NCI-H187 (cell line): ENCODE results near the gene C17orf58.
"Not testable (repeated sequence)": the region's sequence is repeated elsewhere in the genome, so short reads cannot be mapped to it uniquely, and the experiment has no call there.

Experiments used
- DNase-seq, 2 experiments: peaks; one replicate each; lab custom pipeline; 2025; lab: John Stamatoyannopoulos, UW

C17orf58 gene

DNA sequence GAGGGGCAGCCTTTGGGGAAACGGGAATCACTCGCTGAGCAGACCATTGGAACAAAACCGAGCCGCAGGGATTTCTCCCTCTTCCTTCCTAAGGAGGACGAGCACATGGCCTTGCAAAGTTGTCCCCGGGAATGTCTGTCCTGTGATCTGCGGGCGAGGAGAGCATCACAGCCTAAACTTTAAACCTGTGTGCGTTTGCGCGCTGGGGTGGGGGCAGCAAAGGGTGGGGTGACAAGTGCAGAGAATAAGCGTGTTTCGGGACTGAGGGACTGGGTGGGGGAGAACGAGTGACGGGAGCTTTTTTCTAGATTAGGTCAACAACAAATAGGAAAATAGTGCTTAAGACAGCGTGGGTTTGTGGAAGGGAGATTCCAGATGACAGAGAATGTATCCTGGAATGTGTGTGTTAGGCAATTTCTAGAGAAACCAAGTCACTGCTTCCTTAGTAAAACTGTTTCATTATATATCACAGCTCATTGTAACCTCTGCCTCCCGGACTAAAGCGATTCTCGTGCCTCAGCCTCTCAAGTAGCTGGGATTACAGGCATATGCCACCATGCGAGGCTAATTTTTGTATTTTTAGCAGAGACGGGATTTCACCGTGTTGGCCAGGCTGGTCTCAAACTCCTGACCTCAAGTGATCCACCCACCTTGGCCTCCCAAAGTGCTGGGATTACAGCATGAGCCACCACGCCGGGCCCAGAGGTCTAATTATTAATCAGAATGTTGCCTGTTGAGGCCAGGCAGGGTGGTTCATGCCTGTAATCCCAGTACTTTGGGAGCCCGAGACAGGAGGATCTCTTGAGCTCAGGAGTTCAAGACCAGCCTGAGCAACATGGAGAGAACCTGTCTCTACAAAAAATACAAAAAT, at the start of gene C17orf58:
C17orf58 (minus strand) TSS at position 169 of the 871 bp plus-strand sequence. CDS start 271 bp downstream, outside the sequence.
- not testable (repeated sequence) for DNase-seq

DNA sequence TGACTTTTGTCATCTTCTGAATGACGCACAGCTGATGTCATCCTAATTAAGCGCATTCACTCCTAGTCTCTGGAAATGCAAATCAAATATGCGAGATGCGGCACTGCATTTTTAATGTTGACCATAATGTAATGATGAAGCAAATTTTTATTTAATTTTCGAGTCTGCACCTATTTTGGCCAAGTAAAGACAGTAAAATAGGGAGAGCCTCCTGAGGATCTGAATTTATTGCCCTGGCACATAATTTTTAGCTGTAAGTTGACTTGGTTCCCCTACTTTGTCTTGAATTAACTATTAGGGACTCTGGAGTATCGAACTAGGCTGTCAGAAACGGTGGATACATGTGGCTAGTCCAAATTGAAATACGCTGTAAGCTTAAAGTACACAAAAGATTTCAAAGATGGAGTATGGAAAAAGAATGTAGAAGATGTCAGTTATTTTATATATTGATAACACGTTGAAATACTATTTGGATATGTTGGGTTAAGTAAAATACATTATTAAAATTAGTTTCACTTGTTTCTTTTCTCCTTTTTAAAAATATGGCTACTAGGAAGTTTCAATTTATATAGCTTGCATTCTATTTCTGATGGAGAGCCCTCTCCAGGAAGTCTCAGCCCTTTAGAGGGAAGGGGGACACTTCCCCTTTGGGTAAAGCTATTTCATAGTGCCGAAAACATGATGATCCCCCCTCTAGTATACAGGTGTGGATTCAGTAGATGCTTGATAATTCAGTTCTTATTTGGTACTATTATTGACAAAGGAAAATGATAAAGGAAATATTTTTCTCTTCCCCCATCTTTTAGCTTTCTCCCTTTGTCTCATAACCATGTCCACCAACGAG, 40.3 kb upstream of the C17orf58 start:
- no peak for DNase-seq

DNA sequence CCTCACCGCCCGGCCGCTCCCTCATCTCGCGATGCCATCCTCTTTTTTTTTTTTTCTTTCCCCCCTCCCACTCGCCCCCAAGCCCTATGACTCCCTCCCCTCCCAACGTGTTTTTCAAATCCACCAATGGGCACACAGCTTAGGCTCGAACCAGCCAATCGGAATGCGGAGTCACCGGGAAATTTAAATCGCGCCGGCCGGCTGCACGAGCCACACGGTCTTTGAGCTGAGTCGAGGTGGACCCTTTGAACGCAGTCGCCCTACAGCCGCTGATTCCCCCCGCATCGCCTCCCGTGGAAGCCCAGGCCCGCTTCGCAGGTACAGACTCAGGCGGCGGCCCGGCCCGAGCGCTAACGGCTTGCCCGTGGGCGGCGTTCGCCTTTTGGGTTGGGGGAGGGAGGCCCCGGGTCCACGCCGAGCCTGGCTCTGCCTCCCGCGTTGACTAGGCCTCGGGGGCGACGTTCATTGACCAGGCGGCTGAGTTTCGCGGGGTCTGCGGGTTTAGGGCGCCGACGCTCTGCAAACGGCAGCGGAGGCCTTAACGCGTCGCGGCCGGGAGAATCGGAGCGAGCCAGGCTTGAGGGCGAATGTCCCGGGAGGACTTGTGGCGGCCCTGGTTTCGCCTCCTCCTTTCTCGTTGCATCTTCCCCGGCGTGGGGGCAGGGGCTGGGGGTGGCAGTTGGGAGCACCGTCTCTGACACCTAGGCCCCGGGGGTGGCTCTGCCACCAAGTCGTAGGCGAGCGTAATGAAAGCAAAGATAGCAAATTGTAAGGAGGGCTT, 39.4 kb upstream of the C17orf58 start, which contains the start of gene KPNA2:
KPNA2 (plus strand) TSS at position 213 of the 781 bp plus-strand sequence. CDS start 1,398 bp downstream, outside the sequence.
- DNase-seq: peak; percentile 93 to 98

DNA sequence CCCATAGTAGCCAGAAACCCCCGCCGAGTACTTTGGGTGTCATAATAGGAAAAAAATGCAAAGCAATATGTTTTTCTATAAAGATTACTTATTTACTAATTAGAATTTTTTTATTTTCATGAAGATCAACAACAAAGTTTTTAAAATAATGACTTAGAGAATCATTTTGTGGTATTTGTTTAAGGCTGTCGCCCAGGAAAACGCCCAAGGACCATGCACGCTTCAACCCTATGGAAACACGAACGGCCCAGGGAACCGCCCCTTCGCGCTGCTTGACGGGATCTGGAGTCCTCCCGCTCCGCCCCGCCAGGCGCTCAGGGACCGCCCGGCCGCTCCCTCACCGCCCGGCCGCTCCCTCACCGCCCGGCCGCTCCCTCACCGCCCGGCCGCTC, 38.9 kb upstream of the C17orf58 start:
- DNase-seq: peak; percentile 93 to 98

DNA sequence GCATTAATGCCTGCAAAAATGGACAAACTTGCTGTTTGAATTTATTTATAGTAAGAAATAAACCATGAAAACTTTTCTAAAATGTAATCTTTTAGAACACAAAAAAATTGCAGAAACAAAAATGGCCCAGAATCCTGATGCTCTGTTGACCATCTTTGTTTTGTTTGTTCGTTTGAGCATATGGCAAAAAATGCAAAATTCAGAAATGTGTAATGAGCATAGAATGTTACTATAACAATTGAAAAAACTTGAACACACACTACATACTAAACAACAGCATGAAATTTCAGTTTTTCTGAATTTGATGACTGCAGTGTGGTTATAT, 38.1 kb upstream of the C17orf58 start:
- DNase-seq: no peak

DNA sequence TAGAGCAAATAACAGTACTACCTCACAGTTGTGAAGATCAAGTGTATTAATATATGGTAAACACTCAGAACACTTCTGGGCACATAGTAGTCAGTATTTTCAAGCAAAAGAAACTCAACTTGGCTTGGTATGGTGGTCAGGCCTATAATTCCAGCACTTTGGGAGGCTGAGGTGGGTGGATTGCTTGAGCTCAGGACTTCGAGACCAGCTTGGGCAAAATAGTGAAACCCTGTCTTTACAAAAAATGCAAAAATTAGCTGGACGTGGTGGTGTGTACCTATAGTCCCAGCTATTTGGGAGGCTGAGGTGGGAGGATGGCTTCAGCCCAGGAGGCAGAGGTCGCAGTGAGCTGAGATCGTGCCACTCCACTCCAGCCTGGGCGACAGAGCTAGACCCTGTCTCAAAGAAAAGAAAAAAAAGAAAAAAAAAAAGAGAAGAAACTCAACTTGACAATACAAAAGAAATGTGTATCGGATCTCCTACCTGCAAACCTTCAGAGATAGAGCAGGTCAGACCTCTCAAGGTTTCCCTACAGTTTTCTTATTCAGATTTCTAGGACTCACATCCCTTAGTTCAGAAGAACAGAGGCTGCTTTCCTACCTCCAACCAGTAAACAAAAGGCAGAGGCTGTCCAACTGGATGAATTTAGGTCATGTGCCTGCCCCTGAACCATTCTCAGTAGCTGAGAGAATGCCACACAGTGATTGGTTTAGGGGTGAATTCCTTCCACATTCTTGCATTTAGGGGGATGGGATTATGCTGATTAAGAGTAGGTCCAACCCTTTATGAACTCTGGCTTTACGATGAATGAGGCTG, 37.6 kb upstream of the C17orf58 start:
- DNase-seq: no peak

DNA sequence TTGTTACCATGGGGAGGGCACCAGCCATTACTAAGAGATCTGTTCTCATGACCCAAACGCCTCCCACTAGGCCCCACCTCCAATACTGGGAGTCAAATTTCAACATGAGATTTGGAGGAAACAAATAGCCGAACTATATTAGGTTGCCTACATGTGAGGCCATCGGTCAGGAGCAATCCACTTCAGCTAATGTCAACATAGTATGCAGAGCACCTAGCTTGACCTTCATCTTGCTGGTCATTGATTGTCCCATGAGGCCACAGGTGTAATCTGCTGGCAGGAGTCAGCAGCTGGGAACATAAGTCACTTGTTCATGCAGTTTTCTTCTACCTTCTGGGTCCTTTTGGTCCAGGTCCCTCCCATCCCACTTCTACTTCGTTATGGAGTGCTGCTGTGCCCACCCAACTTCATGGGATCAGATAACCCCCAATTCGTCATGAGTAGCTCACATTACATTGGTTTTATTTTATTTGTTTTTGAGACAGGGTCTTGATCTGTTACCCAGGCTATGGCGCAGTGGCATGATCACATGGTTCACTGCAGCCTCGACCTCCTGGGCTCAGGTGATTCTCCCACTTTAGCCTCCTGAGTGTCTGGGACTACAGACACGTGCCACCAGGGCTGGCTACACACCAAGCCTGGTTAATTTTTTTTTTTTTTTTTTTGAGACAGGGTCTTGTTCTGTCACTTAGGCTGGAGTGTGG, 33.4 kb upstream of the C17orf58 start:
- DNase-seq: no peak

DNA sequence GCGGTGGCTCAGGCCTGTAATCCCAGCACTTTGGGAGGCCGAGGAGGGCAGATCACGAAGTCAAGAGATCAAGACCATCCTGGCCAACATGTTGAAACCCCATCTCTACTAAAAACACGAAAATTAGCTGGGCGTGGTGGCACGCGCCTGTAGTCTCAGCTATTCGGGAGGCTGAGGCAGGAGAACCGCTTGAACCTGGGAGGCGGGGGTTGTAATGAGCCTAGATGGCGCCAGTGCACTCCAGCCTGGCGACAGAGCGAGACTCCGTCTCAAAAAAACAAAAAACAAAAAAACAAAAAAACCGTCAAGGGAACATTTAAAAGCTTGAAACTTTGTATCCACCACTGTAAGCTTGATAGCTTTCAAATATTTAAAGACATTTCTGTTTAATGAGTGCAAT, 26.3 kb upstream of the C17orf58 start:
- not testable (repeated sequence) for DNase-seq

DNA sequence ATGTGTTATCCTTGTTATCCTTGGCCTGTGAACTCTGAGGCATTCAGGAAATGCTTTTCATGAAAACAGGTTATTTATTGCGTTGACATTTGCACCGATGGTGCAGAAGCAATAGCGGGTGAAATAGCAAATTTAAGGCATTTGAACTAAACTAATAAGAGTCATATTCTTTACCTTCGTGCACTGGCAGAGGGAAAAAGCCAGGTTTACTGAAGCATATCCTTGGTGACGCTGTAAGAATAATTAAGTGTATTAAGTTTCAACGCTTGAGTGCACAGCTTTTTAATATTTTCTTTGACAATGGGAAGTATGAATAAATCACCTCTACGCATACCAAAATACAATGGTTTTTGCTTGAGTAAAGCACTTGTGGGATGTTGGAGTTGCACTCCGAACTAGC, 25.7 kb upstream of the C17orf58 start:
- DNase-seq: no peak

DNA sequence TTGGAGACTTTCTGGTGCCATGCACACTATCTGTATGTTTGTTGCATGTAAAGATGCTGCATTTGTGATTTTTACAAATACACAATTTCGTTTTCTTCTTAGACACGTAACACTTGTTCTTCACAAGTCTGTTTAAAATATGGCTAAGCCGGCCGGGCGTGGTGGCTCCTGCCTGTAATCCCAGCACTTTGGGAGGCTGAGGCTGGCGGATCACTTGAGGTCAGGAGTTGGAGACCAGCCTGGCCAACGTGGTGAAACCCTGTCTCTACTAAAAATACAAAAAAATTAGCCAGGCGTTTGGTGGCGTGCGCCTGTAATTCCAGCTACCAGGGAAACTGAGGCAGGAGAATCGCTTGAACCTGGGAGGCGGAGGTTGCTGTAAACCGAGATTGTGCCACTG, 24.5 kb upstream of the C17orf58 start:
- DNase-seq: not testable (repeated sequence)

DNA sequence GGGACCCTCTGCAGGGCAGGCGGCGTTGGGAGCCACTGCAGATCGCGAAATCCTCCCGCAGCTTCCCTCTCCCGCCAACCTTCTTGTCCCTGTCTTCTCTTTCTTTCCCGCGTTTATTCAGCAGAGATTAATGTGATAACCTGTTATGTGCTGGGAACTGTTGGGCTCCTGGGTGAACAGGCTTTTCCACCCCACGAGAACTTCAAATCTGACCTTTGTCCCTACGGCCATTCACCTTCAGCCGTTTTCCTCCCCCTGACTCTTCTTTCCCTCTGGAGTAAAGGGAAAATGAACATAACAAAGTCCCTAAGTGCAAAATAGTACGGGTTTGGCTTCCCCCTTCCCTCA, 24.1 kb upstream of the C17orf58 start:
- no peak for DNase-seq

DNA sequence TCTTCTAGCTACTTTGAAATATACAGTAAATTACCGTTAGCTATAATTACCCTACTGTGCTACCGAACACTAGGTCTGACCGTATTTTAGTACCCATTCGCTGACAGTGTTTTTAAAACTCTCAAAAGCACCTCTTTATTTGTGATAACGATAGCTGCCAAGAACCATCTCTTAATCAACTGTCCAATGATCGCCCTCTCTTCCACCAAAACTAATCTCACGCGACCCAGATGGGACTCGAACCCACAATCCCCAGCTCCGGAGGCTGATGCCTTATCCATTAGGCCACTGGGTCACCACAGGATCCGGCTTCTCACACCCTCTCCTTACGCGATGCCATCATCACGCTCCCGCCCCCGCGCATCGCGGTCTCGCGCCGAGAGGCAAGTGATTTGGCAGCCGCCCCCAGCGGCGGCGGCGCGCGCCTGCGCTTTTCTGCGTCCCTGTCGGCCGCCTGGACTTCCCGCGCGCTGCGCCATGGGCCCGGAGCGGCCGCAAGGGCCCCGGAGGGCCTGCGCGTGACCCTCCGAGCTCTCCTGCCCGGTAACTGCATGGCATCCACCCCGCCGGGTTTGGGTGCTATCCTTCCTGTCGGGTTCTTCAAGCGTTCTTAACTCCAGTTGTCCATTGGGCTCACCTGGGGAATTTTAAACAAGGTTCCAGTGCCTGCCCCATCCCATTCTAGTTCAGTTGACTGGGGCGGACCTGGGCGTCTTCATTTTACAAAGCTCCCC, 23.6 kb upstream of the C17orf58 start:
- peak; percentile 84 to 98 for DNase-seq

DNA sequence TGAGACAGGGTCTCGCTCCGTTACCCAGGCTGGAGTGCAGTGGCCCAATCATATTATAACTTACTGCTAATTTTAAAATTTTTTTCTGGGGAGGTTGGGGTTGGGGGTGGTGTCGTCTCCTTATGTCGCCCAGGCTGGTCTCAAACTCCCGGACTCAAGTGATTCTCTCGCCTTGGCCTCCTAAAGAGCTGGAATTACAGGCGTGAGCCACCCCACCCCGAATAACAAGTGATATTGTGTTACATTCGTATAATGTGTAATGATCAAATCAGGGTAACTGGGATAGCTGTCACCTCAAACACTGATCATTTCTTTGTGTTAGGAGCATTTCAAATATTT, 23.0 kb upstream of the C17orf58 start:
- DNase-seq: no peak

DNA sequence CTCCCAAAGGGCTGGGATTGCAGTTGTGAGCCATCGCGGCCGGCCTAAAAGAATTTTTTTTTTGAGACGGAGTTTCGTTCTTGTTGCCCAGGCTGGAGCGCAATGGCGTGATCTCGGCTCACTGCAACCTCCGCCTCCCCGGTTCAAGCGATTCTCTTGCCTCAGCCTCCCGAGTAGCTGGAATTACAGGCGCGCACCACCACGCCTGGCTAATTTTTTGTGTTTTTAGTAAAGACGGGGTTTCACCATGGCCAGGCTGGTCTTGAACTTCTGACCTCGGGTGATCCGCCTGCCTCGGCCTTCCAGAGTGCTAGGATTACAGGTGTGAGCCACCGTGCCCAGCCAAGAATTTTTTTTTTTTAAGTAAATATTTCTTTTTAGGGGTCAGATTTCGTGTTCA, 22.2 kb upstream of the C17orf58 start:
- DNase-seq: not testable (repeated sequence)

DNA sequence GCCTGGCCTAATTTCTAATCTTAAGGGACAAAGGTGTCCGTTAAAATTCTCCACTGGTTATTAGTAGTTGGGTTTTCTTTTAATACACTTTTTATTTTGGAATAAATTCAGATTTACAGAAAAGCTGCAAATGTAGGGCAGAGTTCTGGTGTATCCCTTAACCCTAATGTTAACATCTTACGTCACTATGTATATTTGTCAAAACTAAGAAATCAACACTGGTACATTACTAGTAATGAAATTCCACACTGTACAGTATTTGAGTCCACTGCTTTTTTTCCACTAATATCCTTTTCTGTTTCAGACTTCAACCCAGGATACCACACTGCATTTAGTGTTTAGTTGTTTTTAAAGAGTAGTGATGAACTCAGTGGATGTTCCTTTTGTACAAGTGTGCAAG, 20.6 kb upstream of the C17orf58 start:
- no peak for DNase-seq

DNA sequence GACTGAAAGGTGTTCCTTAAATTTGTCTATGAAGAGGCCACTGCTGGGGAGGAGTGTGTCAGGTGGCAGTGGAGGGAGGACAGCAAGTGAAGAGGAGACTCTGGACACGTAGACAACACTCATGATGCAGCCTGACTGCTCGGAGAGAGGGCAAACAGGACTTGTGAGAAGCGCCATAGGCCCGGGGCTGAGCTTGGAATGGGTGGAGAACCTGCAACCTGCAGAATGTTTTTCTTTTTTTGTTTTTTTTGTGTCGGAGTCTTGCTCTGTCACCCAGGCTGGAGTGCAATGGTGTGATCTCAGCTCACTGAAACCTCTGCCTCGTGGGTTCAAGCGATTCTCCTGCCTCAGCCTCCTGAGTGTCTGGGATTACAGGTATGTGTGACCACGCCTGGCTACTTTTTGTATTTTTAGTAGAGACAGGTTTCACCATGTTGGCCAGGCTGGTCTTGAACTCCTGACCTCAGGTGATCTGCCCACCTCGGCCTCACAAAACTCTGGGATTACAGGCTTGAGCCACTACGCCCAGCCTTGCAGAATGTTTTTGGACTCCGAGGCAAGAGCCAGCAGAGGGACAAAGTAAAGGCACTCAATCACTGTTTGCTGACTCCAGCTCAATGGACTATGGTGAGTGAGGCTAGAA, 18.9 kb upstream of the C17orf58 start:
- DNase-seq: no peak

DNA sequence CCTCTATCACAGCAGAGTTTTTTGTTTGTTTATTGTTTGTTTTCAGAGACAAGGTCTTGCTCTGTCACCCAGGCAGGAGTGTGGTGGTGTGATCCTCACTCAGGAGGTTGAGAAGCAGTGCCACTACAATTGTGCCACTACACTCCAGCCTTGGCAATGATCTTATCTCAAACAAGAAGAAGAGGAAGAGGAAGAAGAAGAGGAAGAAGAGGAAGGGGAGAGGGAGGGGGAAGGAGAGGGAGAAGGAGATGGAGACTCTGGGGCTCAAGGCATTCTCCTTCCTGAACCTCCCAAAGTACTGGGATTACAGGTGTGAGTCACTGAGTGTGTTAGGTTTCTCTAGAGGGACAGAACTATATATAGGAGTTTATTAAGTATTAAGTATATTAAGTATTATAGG, 17.1 kb upstream of the C17orf58 start:
- no peak for DNase-seq

DNA sequence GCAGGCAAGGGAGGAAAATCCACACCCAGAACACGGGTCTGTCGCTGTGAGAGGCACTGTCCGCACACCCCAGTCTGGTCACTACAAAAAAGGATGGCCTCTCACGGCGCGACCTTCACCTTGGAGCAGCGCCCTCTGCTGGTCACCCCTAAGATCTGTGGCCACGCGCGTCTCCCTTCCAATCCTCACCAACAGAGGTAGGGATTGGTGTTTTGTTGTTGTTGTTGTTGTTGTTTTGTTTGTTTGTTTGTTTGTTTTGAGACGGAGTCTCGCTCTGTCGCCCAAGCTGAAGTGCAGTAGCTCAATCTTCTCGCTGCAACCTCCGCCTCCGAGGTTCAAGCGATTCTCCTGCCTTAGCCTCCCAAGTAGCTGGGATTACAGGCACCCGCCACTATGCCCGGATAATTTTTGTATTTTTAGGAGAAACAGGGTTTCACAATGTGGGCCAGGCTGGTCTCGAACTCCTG, 15.0 kb upstream of the C17orf58 start:
- DNase-seq: no peak

DNA sequence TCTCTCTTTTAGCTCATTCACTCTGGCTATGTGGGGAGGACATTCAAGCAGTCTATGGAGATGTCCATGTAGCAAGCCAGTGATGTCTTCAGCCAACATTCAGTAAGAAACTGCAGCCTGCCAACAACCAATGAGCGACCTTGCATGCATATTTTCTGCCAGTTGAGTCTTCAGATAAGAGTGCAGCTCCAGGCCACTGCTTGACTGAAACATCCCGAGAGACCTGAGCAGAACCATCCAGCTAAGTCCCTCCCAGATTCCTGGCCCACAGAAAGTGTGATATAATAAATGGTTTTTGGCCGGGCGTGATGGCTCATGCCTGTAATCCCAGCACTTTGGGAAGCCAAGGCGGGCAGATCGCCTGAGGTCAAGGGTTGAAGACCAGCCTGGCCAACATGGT, 10.5 kb upstream of the C17orf58 start:
- DNase-seq: no peak

DNA sequence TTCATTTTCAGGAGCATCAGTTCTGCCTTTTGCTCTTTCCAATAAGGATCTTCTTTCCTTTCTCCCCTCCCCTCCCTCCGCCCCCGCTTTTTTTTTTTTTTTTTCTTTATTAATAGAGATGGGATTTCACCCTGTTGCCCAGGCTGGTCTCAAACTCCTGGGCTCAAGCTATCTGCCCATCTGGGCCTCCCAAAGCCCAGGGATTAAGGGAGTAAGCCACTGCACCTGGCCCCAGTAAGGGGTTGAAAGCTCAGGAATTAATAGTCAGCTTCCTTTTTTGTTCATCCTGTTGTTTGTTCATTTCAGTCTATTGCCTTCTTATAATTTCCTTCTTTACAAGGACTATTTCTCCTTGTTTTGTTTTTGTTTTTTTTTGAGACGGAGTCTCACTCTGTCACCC, 7.9 kb upstream of the C17orf58 start:
- no peak for DNase-seq
